SH-SY5Y (cell line): ENCODE results near the gene DGCR8.

Source experiments
- GATA2 ChIP-seq: IDR thresholded peaks from 2 replicates; pipeline ENCODE4 v1.6.1; 2011; ENCODE audit warnings: mild to moderate bottlenecking, low read depth, low read length
- GATA3 ChIP-seq: IDR thresholded peaks from 2 replicates; pipeline ENCODE4 v1.6.1; 2011; ENCODE audit warnings: low read depth, mild to moderate bottlenecking, low read length, moderate library complexity

DNA sequence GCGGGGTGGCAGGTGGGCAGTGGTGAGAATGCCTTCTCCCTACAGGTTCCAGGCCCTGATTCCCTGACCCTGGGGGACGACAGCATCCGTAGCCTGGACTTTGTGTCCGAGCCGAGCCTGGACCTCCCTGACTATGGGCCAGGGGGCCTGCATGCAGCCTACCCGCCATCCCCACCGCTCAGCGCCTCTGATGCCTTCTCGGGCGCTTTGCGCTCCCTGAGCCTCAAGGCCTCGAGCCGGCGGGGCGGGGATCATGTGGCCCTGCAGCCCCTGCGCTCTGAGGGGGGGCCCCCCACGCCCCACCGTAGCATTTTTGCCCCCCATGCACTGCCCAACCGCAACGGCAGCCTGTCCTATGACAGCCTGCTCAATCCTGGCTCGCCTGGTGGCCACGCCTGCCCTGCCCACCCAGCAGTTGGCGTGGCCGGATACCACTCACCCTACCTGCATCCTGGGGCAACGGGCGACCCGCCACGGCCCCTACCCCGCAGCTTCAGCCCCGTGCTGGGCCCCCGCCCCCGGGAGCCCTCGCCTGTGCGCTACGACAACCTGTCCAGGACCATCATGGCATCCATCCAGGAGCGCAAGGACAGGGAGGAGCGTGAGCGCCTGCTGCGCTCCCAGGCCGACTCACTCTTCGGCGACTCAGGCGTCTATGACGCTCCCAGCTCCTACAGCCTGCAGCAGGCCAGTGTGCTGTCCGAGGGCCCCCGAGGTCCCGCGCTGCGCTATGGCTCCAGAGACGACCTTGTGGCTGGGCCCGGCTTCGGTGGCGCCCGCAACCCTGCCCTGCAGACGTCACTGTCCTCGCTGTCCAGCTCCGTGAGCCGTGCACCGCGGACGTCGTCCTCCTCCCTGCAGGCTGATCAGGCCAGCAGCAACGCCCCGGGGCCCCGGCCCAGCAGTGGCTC is 62.9 kb downstream of the DGCR8 start:
- TF ChIP-seq GATA2 (no peak), GATA3 (no peak)
